Measurements from ENCODE around the gene GORASP2.

DNA sequence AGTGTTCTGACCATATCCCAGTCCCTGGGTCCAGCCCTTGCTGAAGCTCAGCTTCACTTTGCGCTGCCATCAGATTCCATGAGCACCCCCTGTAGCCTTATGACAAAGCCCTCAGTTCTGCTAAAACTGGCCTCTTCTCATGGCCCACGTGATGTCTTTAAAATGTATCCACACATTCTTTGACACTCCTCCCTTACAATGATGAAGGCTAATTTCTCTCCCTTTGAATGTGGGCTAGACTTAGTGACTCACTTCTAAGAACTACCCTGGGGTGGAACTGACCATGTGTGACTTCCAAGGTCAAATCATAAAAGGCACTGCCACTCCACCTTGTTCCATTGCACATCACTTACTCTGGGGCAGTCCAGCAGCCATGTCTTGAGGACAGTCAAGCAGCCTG lies 45.4 kb upstream of the GORASP2 start:
- TF ChIP-seq, protein P1, sequence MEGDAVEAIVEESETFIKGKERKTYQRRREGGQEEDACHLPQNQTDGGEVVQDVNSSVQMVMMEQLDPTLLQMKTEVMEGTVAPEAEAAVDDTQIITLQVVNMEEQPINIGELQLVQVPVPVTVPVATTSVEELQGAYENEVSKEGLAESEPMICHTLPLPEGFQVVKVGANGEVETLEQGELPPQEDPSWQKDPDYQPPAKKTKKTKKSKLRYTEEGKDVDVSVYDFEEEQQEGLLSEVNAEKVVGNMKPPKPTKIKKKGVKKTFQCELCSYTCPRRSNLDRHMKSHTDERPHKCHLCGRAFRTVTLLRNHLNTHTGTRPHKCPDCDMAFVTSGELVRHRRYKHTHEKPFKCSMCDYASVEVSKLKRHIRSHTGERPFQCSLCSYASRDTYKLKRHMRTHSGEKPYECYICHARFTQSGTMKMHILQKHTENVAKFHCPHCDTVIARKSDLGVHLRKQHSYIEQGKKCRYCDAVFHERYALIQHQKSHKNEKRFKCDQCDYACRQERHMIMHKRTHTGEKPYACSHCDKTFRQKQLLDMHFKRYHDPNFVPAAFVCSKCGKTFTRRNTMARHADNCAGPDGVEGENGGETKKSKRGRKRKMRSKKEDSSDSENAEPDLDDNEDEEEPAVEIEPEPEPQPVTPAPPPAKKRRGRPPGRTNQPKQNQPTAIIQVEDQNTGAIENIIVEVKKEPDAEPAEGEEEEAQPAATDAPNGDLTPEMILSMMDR (IDR thresholded peaks at IDR 0.05), result no peak
- no peak for TF ChIP-seq POLR2A (IDR thresholded peaks at IDR 0.05)

Data from heart left ventricle (tissue), 13 donors.